Measurements from ENCODE around the gene ZNF697. TPM values are rescaled to one million over a fixed set of nuclear protein-coding genes. Genes with fewer than 3 reads are reported as not detected.
"Not testable (repeated sequence)": the region's sequence is repeated elsewhere in the genome, so short reads cannot be mapped to it uniquely, and the experiment has no call there.

The ZNF697 gene
- 13.3 TPM for total RNA-seq

DNA sequence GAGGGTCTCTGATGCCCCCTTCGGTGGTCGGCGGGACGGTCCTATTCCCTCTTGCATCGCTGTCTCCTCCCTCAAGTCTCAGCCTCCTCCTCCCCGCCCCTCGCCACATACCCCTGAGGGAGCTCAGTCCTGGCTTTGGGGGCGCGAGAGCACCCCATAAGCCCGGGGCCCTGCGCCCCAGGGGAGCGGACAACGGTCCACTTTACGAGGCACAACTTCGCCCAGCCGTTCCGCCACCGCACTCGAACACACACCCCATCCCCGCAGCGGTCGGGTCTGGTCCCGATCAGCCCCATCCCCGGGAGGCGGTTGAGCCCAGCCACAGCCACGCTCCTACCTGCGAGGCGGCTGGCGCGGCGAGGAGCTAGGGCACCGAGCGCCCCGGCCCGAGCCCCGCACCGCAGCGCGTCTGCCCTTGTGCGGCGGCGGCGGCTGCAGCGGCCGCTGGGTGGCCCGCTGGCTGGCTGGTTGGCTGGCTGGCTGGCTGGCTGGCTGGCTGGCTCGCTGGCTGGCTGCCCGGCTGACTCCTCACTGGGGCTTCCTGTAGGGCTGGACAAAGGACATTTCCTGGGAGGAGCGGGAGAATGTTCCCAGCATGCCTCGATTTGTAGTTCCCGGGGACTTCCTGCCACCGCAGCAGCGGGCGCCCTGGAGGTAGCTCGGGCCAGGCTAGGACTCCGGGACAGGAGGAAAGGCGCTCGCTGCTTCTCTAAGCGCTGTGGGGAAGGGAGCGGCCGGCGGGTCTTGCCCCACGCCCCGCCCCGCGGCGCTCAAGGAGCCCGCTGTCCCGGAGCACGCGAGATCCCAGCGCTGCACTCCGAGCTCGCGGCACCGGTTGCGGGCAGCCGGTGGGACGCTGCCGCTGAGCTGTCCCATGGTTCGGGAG lies at the start of gene ZNF697:
TSS of gene ZNF697 (minus strand) at position 533 of the 886 bp plus-strand sequence. CDS start 22,166 bp downstream, outside the sequence.
- peak; percentile 80 for DNase-seq

DNA sequence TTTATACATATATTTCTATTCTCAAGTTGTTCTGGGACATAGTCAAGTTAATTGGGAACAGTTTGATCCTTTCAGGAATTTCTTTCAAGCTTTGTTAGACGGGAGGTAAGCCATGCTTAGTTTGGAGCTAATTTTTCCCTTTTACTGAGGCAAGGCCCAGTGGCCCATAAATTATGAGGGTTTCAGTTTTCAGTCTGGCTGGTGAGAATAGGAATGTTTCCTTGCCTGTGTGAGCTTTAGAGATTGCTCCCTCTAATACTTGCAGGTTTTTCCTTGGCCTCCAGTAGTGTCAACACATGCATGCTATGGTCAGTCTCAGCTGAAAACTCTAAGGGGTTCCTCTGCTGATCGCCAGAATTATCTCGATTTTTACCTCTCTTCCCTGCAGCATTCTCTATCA lies 49.5 kb upstream of the ZNF697 start:
- no peak for DNase-seq

DNA sequence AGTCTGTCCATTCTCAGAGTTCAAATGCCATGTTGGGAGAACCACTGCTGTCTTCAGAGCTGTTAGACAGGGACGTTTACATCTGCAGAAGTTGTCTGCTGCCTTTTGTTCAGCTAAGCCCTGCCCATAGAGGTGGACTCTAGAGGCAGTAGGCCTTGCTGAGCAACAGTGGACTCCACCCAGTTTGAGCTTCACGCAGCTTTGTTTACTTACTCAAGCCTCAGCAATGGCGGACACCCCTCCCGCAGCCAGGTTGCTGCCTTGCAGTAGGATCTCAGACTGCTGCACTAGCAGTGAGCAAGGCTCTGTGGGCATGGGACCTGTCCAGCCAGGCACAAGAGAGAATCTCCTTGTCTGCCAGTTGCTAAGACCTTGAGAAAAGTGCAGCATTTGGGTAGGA lies 48.8 kb upstream of the ZNF697 start:
- not testable (repeated sequence) for DNase-seq

DNA sequence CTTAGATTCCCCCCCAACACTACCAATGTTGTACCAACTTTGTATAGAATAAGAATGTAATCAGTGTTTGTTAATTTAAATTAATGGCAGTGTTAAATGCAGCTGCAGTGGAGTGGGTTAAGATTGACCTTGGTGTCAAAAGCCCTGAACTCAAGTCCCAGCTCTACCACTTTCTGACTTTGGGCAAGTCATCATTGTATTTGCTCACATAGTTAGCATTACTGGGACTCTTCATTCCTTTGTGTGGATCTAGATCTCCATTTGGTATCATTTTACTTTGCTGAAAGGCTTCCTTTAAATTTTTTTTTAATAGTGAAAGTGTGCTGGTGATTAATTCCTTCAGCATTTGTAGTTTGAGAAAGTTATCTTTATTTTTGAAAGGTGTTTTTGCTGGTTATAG lies 41.4 kb upstream of the ZNF697 start:
- no peak for DNase-seq

DNA sequence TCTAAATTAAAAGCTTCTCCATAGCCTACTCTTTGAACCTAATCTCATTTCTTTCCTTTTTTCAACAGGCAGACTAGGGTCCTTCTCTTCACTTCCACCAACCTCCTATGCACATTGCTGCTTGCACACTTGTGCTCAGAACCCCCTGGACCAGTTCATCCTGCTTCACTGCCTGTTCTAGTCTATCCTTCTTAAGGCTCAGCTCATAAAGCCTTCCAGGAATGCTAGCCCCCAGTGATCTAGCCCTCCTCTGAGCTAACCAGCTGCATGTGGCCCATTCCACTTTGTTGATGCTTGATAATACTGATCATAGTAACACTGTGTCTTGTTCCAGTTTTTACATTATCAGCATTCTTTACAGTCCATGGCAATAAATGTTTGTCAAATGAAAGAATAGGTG lies 40.7 kb upstream of the ZNF697 start:
- no peak for DNase-seq

DNA sequence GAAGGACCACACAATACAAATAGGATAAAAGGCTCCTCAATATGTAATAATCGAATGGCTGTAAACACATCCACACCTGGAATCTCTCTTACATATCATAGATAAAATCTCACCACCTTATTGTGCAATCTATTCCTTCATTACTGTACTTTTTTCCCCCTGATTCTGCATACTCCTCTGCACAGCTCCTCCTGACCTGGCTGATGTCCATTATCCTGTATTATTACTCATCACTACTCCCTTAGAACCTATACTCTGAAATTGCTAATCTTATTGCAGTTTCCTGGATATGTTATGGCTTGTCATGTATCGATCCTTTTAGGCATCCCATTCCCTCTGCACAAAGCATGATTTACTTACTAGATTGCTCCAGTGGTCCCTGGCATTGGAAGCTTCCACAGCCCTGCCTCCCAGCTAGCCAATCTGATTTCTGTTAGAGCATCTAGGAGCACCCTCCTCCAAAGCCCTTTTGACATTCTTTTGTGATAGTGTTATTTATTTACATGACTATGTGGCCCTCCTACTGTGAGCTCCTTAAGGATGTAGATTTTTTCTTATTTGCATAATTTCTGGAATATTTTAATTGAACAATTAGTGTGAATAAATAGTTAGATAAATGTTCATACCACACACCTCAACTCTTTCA lies 39.5 kb upstream of the ZNF697 start:
- no peak for DNase-seq

DNA sequence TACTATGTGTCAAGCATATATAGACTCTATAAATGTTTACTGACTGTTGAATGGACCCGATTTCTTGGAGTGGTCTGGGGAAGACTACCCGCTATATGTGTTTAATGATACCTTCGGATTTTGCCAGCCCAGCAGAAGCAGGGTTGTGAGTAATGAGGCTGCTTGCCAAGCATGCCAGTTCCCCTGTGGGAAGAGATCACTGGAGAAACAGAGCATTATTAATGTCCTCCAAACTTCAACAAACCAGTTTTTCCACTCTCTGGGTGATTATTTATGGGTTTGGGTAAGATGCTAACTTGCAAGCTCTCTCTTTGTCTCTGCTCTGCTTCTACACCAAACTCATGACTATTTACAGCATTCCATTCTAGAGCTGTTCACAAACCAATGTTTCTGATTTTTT lies 38.6 kb upstream of the ZNF697 start:
- DNase-seq, result peak; percentile 36

DNA sequence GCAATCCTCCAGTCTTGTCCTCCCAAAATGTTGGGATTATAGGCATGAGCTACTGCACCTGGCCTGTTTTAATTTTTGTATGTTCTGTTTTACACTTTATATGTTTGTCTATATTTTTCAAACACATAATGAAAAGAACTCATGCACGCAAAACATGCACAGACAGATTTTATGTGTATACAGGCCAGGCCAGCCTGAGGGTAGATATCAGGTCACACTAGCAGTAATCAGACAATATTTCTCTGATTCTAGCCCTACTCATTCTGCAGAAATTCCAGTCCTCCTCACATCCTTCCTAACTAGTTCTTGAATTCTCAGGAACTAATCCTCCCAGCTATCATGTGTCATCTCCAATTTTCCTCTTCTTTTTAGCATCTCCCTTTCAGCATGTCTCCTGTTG lies 35.8 kb upstream of the ZNF697 start:
- no peak for DNase-seq

DNA sequence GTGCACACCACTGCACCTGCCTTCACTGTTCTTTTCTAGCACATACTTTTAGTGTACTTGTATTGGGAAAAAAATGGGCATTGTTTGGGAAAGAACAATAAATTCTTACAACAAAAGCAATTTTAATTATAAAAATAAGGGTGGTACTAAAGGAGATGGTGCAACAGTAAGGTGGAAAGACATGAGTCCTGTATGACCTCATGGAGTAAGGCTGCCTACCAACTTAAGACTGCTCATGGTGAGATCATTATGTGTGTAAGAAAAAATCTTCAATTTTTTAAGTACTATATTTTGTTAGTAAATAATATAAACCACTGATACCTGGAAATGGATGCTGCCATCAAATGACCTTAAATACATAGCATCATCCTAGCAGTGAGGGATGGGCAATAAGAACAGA lies 34.1 kb upstream of the ZNF697 start:
- no peak for DNase-seq

DNA sequence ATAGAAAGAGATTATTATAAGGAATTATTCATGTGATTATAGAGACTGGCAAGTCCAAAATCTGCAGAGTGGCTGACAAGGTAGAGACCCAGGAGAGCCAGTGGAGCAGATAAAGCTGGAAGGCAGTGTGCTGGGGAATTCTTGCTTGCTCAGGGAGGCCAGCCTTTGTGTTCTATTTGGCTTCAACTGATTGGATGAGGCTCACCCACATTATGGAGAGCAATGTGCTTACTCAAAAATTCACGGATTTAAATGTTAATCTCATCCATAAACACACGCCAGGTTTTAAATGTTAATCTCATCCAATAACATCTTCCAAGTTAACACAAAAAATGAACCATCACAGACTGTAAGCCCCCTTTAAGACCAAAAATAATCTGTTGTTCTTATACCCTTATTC lies 33.5 kb upstream of the ZNF697 start:
- no peak for DNase-seq

DNA sequence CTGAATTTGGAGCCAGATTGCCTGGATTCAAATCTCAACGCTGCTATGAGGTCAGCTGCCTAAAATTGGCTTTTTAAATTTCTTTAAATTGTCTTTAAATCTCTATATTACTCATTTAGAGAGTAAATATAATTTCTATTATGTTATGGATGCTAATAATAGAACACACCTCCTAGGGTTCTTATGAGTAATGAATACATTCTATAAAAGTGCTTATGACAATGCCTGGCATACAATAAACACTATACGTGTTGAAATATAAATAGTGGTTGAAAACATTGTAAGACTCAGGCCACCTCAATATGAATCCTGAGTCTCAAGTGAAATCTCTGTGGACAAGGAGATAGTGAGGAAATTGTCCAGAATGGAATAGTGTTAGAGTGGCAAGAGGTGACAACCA lies 32.7 kb upstream of the ZNF697 start:
- no peak for DNase-seq

DNA sequence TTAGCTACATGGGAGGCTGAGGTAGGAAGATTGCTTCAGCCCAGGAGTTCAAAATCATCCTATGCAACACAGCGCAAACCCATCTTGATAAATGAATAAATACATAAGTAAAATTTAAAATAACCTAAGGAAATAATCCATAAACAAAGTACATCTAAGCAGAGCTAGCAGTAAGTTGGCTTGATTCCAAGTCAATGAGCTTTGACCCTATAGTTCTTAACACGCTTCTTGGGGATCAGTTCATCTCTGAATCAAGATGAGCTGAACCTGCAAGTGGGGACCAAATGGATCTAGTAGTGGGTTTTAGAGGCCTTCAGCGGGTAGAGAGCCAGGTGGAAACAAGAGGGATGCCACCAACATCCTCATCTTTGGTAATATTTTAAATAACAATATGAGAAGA lies 32.1 kb upstream of the ZNF697 start:
- no peak for DNase-seq

DNA sequence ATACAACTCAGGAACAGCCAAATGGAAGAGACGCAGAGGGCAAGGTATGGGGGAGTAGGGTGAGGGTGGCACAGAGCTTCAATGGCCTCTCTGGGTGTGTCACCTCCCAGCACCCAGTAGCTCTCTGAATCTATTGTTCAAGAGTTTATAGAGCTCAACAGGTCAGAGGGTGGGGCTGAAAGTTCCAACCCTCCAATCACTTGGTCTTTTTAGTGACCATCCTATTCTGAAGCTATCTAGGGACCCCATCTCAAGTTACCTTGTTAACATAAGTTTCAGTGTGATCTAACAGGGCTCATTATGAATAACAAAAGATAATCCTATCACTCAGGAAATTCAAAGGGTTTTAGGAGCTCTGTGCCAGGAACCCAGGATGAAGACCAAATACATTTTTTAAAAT lies 31.2 kb upstream of the ZNF697 start:
- no peak for DNase-seq

DNA sequence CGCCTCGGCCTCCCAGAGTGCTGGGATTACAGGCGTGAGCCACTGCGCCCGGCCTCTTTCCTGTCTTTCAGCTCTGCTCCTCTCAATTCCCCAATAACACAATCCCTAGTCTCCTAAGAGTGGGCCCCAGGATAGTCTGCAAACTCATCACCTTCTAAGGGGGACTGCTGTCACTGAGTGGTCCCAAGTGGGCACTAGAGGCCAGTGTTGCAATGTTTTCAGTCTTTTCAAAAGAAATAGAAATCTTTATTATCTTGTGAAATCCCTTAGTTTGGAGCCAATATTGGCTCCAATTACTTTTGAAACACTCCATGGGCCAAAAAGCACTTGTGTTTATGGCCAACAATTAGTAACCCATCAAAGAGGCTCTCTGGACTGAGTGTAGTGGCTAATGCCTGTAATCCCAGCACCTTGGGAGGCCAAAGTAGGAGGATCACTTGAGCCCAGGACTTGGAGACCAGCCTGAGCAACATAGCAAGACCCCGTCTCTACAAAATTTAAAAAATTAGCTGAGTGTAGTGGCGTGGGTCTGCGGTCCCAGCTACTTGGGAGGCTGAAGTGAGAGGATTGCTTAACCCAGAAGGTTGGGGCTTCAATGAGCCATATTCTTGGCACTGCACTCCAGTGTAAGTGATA lies 28.6 kb upstream of the ZNF697 start:
- DNase-seq, result no peak

DNA sequence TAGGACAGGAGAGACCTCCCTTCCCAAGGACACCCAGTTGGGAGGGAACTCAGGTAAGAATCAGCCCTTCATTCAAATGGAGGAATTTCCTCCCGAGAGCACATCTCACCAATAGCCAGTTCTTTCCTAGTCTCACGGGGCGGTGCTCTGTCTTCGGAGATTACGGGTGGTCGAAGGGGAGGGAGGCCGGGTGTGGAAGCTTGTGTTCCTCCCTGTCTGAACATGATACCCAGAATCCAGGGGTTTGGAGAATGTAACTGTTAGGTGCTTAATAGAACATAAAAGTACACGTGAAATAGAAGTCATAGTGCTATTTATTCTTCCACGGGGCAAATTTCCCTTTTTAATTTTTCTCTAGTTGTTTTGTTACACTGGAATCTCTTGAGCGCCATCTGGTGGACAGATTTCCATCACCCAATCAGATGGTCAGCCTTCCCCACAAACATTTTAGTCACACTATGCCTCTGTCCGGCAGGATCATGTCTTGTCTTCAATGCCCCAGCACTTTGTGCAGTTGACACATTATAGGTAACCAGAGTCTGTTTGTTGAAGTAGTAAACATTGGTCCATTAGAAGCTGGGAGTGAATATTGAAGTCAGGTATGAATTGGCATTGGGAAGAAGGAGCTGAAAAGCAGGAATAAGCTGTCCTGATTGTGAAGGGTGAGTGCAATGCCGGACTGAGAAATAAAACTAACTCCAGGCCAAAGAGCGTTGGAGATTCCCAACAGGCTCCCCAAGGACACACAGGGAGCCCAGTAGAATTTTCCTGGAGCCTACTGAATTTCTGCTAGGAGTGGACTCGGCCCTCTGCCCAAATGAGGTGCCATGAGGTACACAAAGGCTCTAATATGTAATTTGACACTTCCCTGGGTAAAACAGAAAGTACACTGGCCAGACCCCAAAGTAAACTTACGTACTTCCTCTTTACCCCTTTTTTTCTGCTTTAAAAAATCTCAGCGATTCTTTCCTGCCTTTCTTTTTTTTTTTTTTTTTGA lies 27.6 kb upstream of the ZNF697 start:
- peak; percentile 67 for DNase-seq

DNA sequence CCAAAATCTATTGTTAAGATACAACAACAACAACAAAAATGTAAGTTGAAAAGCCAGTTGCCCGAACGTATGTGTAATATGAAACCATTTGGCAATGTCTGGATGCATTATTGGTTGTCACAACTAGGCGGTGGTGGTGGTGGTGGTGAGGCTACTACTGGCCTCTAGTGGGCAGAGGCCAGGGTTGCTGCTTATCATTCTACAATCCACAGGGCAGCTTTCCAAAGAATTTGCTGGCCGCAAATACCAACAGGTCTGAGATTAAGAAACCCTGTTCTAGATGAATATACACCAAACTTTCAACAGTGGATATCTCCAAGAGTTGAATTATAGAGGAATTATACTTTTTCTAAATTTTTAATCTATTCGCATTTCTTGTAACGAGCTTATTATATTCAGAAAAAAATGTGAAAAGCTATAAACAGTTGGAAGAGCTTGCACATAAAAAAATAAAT lies 26.8 kb upstream of the ZNF697 start:
- peak; percentile 46 for DNase-seq

DNA sequence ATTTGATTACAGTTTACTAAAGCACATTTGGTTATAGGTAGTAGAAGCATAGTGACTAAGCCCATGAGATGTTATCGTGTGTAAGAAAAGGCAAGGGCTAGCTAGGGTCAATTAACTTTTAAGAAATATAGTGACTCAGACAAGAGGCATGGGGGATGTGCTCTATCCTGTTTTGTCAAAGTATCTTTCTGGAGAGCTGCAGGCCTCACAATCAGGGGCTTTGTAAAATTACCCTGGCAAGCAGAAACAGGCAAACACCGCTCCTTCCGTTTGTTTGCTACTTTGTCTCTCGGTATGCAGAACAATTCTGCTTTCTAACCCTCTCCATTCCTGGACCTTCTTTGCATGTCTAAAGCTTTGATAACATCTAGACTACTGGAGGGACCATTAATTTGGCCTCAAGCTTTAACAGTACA lies 26.1 kb upstream of the ZNF697 start:
- DNase-seq, result no peak

DNA sequence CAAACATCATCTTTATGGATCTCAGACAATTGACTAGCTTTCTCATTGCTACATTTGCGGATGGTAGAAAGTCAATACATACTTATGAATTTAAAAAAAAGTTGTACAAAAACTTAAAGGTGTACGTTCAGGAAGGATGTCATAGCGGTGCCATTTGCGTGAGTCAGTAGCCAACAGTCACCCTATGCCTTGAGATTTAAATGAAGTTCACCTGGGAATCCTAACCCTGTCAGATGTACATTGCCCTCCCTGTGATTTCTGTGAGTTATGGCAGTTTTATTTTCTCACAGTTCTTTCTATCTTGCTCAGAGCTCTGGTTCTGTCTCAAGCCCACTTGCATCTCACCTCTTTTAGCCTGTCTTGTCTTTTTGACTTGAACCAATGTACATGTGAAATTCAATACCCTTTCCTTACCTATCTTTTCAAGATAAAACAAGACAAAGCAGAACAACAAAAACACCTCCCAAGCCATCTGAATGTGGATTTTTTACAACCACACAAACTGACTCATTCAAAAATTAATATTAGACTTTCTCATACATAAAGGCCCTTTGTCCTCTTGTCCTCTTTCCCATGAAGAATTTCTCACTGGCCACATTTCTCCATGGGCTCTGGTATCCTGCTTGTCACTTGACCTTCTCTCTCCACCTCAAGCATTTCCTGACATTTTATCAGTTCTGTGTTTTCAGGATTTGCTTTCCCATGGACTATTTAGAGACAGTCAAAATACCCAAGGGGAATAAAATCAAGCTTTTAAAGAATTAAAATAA lies 25.3 kb upstream of the ZNF697 start:
- peak; percentile 7 for DNase-seq

DNA sequence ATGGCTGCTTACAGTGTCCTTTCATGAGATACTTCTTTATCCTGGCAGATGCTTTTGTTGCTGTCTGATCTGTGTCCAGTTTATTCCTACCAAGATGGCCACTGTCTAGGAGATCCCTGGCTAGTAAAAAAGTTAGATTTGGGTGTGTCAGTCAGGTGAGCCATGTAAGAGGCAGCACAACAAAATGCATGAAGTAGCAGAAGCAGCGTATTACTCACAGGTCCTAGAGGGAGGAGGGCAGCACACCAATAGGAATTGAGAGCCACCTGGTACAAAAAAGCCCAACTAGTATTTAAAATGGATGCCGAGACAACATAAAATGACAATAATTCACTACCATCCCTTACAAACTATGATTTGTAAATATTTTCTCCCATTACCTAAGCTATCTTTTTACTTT lies 22.8 kb upstream of the ZNF697 start:
- no peak for DNase-seq

DNA sequence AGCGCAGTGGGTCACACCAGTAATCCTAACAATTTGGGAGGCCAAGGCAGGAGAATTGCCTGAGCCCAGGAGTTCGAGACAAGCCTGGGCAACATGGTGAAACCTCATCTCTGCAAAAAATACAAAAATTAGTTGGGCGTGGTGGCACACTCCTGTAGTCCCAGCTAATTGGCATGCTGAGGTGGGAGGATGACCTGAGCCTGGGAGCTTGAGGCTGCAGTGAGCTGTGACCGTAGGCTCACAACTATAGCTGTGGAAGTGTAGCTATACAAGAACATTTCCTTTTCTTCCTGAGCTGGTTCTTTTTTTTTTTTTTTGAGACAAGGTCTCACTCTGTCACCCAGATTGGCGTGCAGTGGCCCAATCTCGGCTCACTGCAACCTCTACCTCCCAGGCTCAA lies 19.1 kb upstream of the ZNF697 start:
- no peak for DNase-seq

DNA sequence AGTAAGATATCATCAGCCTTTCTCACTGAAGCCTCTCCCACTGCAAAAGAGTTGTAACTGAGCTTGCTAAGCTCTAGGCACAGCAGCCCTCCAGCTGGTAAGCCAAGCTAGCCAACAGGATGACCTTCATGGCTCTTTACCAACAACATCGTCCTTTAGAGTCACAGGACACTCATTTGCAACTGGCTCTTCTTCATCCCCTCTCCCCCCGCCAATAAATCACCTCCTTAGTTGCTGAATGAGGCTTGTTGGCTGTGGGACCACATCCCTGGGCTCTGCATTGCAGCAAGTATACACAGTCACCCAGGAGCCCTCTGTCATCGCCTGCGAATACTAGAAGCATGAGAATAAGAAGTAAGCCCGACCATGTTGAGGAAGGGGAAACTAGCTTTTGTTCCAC lies 16.0 kb upstream of the ZNF697 start:
- no peak for DNase-seq
